ENCODE measurements around the gene MICU2.

MICU2 gene

GRCh38 chr13:21636656-21637055 is 32.7 kb upstream of the MICU2 start:
- no peak for DNase-seq (ENCODE audit: low spot score)
- in situ Hi-C loops (cut with MboI; ENCODE audit: low pct_unique_long_range_greater_than_20kb, low sequenced_read_pairs, unreplicated experiment): loop anchor here (25.0 kb wide), 3 partner anchors 651 to 1401 kb away; no protein-coding TSS in a partner anchor
- TF ChIP-seq CTCF (IDR thresholded peaks at IDR 0.05; ENCODE audit: extremely low read depth, insufficient read depth, missing control alignments): no peak

- DNase-seq (ENCODE audit: low spot score): no peak
- in situ Hi-C loops (cut with MboI; ENCODE audit: low pct_unique_long_range_greater_than_20kb, low sequenced_read_pairs, unreplicated experiment): loop anchor here (25.0 kb wide), 3 partner anchors 655 to 1405 kb away; no protein-coding TSS in a partner anchor
- no peak for TF ChIP-seq CTCF (IDR thresholded peaks at IDR 0.05; ENCODE audit: extremely low read depth, insufficient read depth, missing control alignments)
Observed at GRCh38 chr13:21632196-21632595, 28.2 kb upstream of the MICU2 start.

GRCh38 chr13:21625366-21625765 is 21.4 kb upstream of the MICU2 start:
- in situ Hi-C loops (cut with MboI; ENCODE audit: low pct_unique_long_range_greater_than_20kb, low sequenced_read_pairs, unreplicated experiment): loop anchor here (25.0 kb wide), 3 partner anchors 662 to 1412 kb away; no protein-coding TSS in a partner anchor
- peak; percentile 63 for DNase-seq (ENCODE audit: low spot score)
- peak; percentile 49 for TF ChIP-seq CTCF (IDR thresholded peaks at IDR 0.05; ENCODE audit: extremely low read depth, insufficient read depth, missing control alignments)

- no peak for TF ChIP-seq CTCF (IDR thresholded peaks at IDR 0.05; ENCODE audit: extremely low read depth, insufficient read depth, missing control alignments)
- no peak for DNase-seq (ENCODE audit: low spot score)
- in situ Hi-C loops (cut with MboI; ENCODE audit: low pct_unique_long_range_greater_than_20kb, low sequenced_read_pairs, unreplicated experiment): no loop called here
Observed at GRCh38 chr13:21620861-21621260, 16.9 kb upstream of the MICU2 start.

GRCh38 chr13:21619633-21620220 is 15.8 kb upstream of the MICU2 start:
- no peak for TF ChIP-seq CTCF (IDR thresholded peaks at IDR 0.05; ENCODE audit: extremely low read depth, insufficient read depth, missing control alignments)
- in situ Hi-C loops (cut with MboI; ENCODE audit: low pct_unique_long_range_greater_than_20kb, low sequenced_read_pairs, unreplicated experiment): no loop called here
- no peak for DNase-seq (ENCODE audit: low spot score)

- no peak for TF ChIP-seq CTCF (IDR thresholded peaks at IDR 0.05; ENCODE audit: extremely low read depth, insufficient read depth, missing control alignments)
- no peak for DNase-seq (ENCODE audit: low spot score)
Observed at GRCh38 chr13:21616880-21617279, 12.9 kb upstream of the MICU2 start.

More at GRCh38 chr13:21616880-21617279, 12.9 kb upstream of the MICU2 start:
- in situ Hi-C loops (cut with MboI; ENCODE audit: low pct_unique_long_range_greater_than_20kb, low sequenced_read_pairs, unreplicated experiment): no loop called here

Measured in GM13977 (cell line).